HepG2 (cell line): ENCODE results near the gene SDC1. TPM values are rescaled to one million over a fixed set of nuclear protein-coding genes. Genes with fewer than 3 reads are reported as not detected.
A peak's percentile ranks its signal among the peaks of the same experiment; 100 is the strongest.

Source experiments
- BHLHE40 ChIP-seq: IDR thresholded peaks from 2 replicates; pipeline ENCODE4 v1.6.1; 2011; ENCODE audit warnings: low read length, improper control_type of control experiment
- CREM ChIP-seq, 2 experiments: sonication (generic) in 1 of 2; formaldehyde crosslinking in 1 of 2; IDR thresholded peaks; 2 replicates each; pipeline versions ENCODE4 v1.4.0 to v1.6.1; 2016 to 2020; ENCODE audit warnings: antibody characterized with exemption in 1 of 2, mild to moderate bottlenecking in 1 of 2, missing genetic modification reagents in 1 of 2
- DR1 ChIP-seq: sonication (generic); formaldehyde crosslinking; IDR thresholded peaks from 2 replicates; pipeline ENCODE4 v1.8.0; 2021; ENCODE audit warnings: mild to moderate bottlenecking, missing genetic modification reagents, inconsistent platforms
- MEF2D ChIP-seq: sonication (generic); formaldehyde crosslinking; IDR thresholded peaks from 2 replicates; pipeline ENCODE4 v1.5.1; 2020; ENCODE audit warnings: mild to moderate bottlenecking, missing genetic modification reagents
- PRDM10 ChIP-seq: sonication (generic); formaldehyde crosslinking; IDR thresholded peaks from 2 replicates; pipeline ENCODE4 v1.4.0; 2020; ENCODE audit warnings: low read depth, missing genetic modification reagents
- PRDM15 ChIP-seq: sonication (generic); formaldehyde crosslinking; IDR thresholded peaks from 2 replicates; pipeline ENCODE4 v1.4.0; 2020; ENCODE audit warnings: missing genetic modification reagents
- SMC3 ChIP-seq: IDR thresholded peaks from 2 replicates; pipeline ENCODE4 v1.6.1; 2011; ENCODE audit warnings: low read length, improper control_type of control experiment
- ZBTB14 ChIP-seq: sonication (generic); formaldehyde crosslinking; IDR thresholded peaks from 2 replicates; pipeline ENCODE4 v1.4.0; 2020; ENCODE audit warnings: missing genetic modification reagents
- ZBTB21 ChIP-seq: sonication (generic); formaldehyde crosslinking; IDR thresholded peaks from 2 replicates; pipeline ENCODE4 v1.4.0; 2020; ENCODE audit warnings: missing genetic modification reagents
- ZFP41 ChIP-seq: sonication (generic); formaldehyde crosslinking; IDR thresholded peaks from 2 replicates; pipeline ENCODE4 v1.4.0; 2020; ENCODE audit warnings: mild to moderate bottlenecking, missing genetic modification reagents, borderline replicate concordance
- ZFP62 ChIP-seq: sonication (generic); formaldehyde crosslinking; IDR thresholded peaks from 2 replicates; pipeline ENCODE4 v1.4.0; 2020; ENCODE audit warnings: missing genetic modification reagents
- ZGPAT ChIP-seq: IDR thresholded peaks from 2 replicates; pipeline ENCODE4 v1.6.1; 2016; ENCODE audit warnings: mild to moderate bottlenecking
- ZNF232 ChIP-seq: sonication (generic); formaldehyde crosslinking; IDR thresholded peaks from 2 replicates; pipeline ENCODE4 v1.4.0; 2020; ENCODE audit warnings: missing genetic modification reagents, borderline replicate concordance
- ZNF251 ChIP-seq: sonication (generic); formaldehyde crosslinking; IDR thresholded peaks from 2 replicates; pipeline ENCODE4 v1.9.0; 2021; ENCODE audit warnings: mild to moderate bottlenecking, missing genetic modification reagents
- ZNF362 ChIP-seq: sonication (generic); formaldehyde crosslinking; IDR thresholded peaks from 2 replicates; pipeline ENCODE4 v1.4.0; 2020; ENCODE audit warnings: missing genetic modification reagents, mild to moderate bottlenecking, borderline replicate concordance
- ZNF510 ChIP-seq: sonication (generic); formaldehyde crosslinking; IDR thresholded peaks from 2 replicates; pipeline ENCODE4 v1.4.0; 2020; ENCODE audit warnings: low read depth, mild to moderate bottlenecking, missing genetic modification reagents
- ZNF746 ChIP-seq: sonication (generic); formaldehyde crosslinking; IDR thresholded peaks from 2 replicates; pipeline ENCODE4 v1.8.0; 2022; ENCODE audit warnings: mild to moderate bottlenecking, missing genetic modification reagents
- ZNF878 ChIP-seq: sonication (generic); formaldehyde crosslinking; IDR thresholded peaks from 2 replicates; pipeline ENCODE4 v1.8.1; 2023; ENCODE audit warnings: mild to moderate bottlenecking, missing genetic modification reagents, moderate library complexity
- polyA plus RNA-seq, 8 experiments: library from polyadenylated mRNA; depleted of rRNA in 3 of 8; stranded (reverse) in 7 of 8; unstranded in 1 of 8; fragments of >200 nt; fragmentation: Illumina TruSeq in 4 of 8; extraction: Trizol in 4 of 8; gene quantifications; 2 replicates each; pipeline versions ENCODE4 v1.2.1 to v1.2.3, GENCODE V29; 2011 to 2016; ENCODE audit warnings: low read depth in 4 of 8, missing spikeins in 1 of 8, mixed read lengths in 1 of 8; ENCODE audit not compliant: insufficient read depth in 1 of 8
- total RNA-seq, 5 experiments: library from RNA; depleted of rRNA; stranded (reverse); fragments of >200 nt; fragmentation: Illumina TruSeq; extraction: Trizol; gene quantifications; 2 replicates each; pipeline ENCODE4 v1.2.3, GENCODE V29; 2016; ENCODE audit warnings: low read depth in 1 of 5

The SDC1 gene
- total and polyA plus RNA-seq, 2 of the 13 experiments (the other 11 are each of a cell fraction or from before 2014, with no cell fraction given), result 108 to 119 TPM

GRCh38 chr2:20223407-20224163 is 1.3 kb downstream of the SDC1 start (continued):
- TF ChIP-seq PRDM10 (CRISPR knock-in tag) (no peak), ZGPAT (CRISPR knock-in tag) (peak; percentile 82; the same call in 1 of the 2 replicates), ZBTB21 (no peak), ZNF362 (CRISPR knock-in tag) (no peak), SMC3 (no peak), ZNF510 (CRISPR knock-in tag) (no peak), ZNF232 (CRISPR knock-in tag) (no peak; the same call in 1 of the 2 replicates), ZNF878 (CRISPR knock-in tag) (no peak), BHLHE40 (0 out of 2 replicates have a peak, but pooled peaks have one; percentile 8), ZFP41 (CRISPR knock-in tag) (peak; percentile 20; the same call in 1 of the 2 replicates), ZFP62 (no peak), DR1 (CRISPR knock-in tag) (peak; percentile 62; the same call in 1 of the 2 replicates), PRDM15 (CRISPR knock-in tag) (no peak), ZBTB14 (peak; percentile 82), CREM (IDR thresholded peaks at IDR 0.05) (no peak), CREM (CRISPR knock-in tag; IDR thresholded peaks at IDR 0.05) (no peak), MEF2D (CRISPR knock-in tag) (0 out of 2 replicates have a peak, but pooled peaks have one; percentile 54), ZNF746 (CRISPR knock-in tag) (no peak), ZNF251 (no peak)
